Activated CD4-positive, alpha-beta T cell treated with anti-CD3 and anti-CD28 coated beads, Interleukin-2, amount 10 ng/mL, durations not matched to agents 7 days and 5 days (primary cell): Measurements from ENCODE around the gene TMCC1. TPM values are rescaled to one million over a fixed set of nuclear protein-coding genes. Genes with fewer than 3 reads are reported as not detected.
"Not testable (repeated sequence)": the region's sequence is repeated elsewhere in the genome, so short reads cannot be mapped to it uniquely, and the experiment has no call there.

Experiments
- CTCF ChIA-PET: fragments of 350-600 bp; sonication (Branson Sonifier 250); formaldehyde crosslinking; loops from one replicate; lab custom pipeline; 2021; ENCODE audit warnings: antibody characterized with exemption; lab: Charles Lee
- POLR2A ChIA-PET: fragments of 350-600 bp; sonication (Branson Sonifier 250); formaldehyde crosslinking; loops from one replicate; lab custom pipeline; 2021; ENCODE audit warnings: antibody characterized with exemption; lab: Charles Lee
- DNase-seq: peaks from one replicate; pipeline ENCODE4 v3.0.0-alpha.2; 2020
- H3K27ac Mint-ChIP-seq: one replicate; pipeline ENCODE4 v1.8.0; 2021; ENCODE audit warnings: mild to moderate bottlenecking, moderate library complexity, mixed read lengths
- H3K27me3 Mint-ChIP-seq: one replicate; pipeline ENCODE4 v1.8.0; 2021; ENCODE audit warnings: mixed read lengths
- H3K36me3 Mint-ChIP-seq: one replicate; pipeline ENCODE4 v1.8.0; 2021; ENCODE audit warnings: low read depth, mixed read lengths
- H3K4me1 Mint-ChIP-seq: one replicate; pipeline ENCODE4 v1.8.0; 2021; ENCODE audit warnings: mixed read lengths
- H3K4me3 Mint-ChIP-seq: one replicate; pipeline ENCODE4 v1.8.0; 2021; ENCODE audit warnings: mild to moderate bottlenecking, moderate library complexity, mixed read lengths
- H3K9me3 Mint-ChIP-seq: one replicate; pipeline ENCODE4 v1.8.0; 2021; ENCODE audit warnings: mixed read lengths
- total RNA-seq, 2 experiments: library from RNA; stranded (reverse); gene quantifications; one replicate each; pipeline ENCODE4 v1.2.3, GENCODE V29; 2021

Gene TMCC1
- total RNA-seq, 2 experiments from 2014 or later: 14.9 to 18.7 TPM

DNA sequence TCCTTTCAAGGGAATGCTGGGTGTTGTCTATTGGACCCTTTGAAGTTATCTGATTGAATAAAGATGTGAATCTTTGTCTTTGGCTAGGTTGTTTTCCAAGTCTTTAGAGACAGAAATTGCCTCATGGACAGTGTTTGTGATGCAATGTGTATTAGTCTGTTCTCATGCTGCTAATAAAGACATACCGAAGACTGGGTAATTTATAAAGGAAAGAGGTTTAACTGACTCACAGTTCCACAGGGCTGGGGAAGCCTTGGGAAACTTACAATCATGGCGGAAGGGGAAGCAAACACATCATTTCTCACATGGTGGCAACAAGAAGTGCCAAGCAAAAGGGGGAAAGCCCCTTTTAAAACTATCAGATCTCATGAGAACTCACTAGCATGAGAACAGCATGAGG, 198.3 kb downstream of the TMCC1 start:
- peaks cover 12% of the 10 kb centered on the region for H3K36me3 Mint-ChIP-seq
- POLR2A ChIA-PET: no interaction called here
- peaks cover 2% of the 10 kb centered on the region for H3K4me1 Mint-ChIP-seq
- H3K4me3 Mint-ChIP-seq: no peak overlapping the region
- no peak overlapping the region for H3K27ac Mint-ChIP-seq
- H3K27me3 Mint-ChIP-seq: no peaks in the 10 kb centered on the region
- CTCF ChIA-PET: no interaction called here
- peaks cover 21% of the 10 kb centered on the region for H3K9me3 Mint-ChIP-seq
- no peak for DNase-seq

DNA sequence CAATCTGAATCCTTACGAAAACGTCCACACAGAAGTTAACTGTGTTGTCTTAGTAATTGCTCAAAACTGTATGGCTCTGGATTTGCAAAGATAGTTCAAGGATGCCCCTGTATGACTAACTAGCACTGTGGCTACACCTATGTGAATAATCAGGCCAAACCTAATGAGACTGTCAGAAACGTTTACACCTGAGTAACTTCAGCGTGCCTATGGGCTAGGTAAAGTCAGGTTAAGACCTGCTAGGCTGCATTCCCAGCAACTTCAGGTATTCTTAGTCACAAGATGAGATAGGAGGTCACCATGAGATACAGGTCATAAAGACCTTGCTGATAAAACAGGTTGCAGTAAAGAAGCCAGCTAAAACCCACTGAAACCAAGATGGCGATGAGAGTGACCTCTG, 199.3 kb downstream of the TMCC1 start:
- ChIA-PET POLR2A (no interaction called here), CTCF (no interaction called here)
- Mint-ChIP-seq H3K27ac (no peak overlapping the region), H3K4me1 (peaks cover 2% of the 10 kb centered on the region), H3K4me3 (no peak overlapping the region), H3K36me3 (peaks cover 12% of the 10 kb centered on the region), H3K27me3 (no peaks in the 10 kb centered on the region), H3K9me3 (peaks cover 21% of the 10 kb centered on the region)
- no peak for DNase-seq

DNA sequence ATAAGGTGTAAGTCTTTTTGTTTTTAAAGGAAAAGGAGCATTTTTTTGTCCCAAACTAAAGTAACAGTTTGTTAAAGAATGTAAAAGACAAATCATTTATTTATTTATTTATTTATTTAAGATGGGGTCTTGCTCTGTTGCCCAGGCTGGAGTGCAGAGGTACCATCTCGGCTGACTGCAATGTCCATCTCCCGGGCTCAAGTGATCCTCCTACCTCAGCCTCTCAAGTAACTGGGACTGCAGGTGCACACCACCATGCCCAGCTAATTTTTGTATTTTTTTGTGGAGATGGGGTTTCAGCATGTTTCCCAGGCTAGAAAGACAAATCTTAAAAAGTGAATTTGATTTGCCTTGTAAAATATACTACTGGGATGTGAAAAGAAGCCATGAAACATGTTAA, 200.8 kb downstream of the TMCC1 start:
- H3K4me3 Mint-ChIP-seq: no peak overlapping the region
- no peaks in the 10 kb centered on the region for H3K27me3 Mint-ChIP-seq
- peaks cover 17% of the 10 kb centered on the region for H3K9me3 Mint-ChIP-seq
- H3K4me1 Mint-ChIP-seq: peaks cover 2% of the 10 kb centered on the region
- ChIA-PET CTCF (no interaction called here), POLR2A (no interaction called here)
- peaks cover 12% of the 10 kb centered on the region for H3K36me3 Mint-ChIP-seq
- DNase-seq: no peak
- H3K27ac Mint-ChIP-seq: no peak overlapping the region

DNA sequence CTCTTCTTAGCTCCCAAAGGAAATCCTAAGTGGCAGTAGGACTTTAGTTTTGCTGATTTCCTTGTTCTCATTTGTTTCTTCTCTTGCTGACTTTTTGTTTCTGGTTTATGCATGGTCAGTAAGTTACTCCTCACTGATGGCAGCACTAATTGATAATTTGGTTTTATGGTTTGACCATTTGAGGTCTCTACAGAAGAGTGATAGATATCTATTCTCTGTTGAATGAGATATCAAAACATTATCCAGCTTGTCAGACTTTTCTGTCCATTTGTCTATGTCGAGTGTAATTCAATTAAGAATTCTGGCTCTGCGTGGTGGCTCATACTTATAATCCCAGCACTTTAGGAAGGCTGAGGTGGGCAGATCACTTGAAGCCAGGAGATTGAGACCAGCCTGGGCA, 202.5 kb downstream of the TMCC1 start:
- POLR2A ChIA-PET: no interaction called here
- Mint-ChIP-seq H3K4me1 (peaks cover 2% of the 10 kb centered on the region), H3K9me3 (peaks cover 7% of the 10 kb centered on the region), H3K27me3 (no peaks in the 10 kb centered on the region), H3K27ac (no peak overlapping the region), H3K4me3 (no peak overlapping the region), H3K36me3 (peaks cover 4% of the 10 kb centered on the region)
- no peak for DNase-seq
- CTCF ChIA-PET: no interaction called here

DNA sequence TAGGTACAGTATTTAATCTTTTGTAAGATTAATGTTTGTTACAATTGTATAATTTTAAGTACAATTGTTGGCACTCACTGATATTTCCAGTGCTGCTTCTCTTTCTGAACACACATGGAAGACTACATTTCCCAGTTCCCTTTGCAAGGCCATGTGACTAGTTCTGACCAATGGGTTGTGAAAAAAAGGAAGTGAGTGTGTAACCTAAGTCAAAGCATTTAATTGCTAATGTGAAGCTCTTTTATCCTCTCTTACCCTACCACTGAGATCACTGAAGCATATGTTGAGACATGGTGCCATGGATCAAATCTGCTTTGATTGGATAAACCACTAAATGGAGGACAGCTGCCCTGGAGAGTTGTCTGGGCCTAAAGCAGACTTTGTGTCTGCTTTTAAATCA, 203.1 kb downstream of the TMCC1 start:
- no peaks in the 10 kb centered on the region for H3K27me3 Mint-ChIP-seq
- ChIA-PET POLR2A (no interaction called here), CTCF (no interaction called here)
- no peaks in the 10 kb centered on the region for H3K36me3 Mint-ChIP-seq
- peaks cover 2% of the 10 kb centered on the region for H3K4me1 Mint-ChIP-seq
- DNase-seq: peak; percentile 50
- H3K9me3 Mint-ChIP-seq: peaks cover 2% of the 10 kb centered on the region
- H3K4me3 Mint-ChIP-seq: no peak overlapping the region
- H3K27ac Mint-ChIP-seq: no peak overlapping the region

DNA sequence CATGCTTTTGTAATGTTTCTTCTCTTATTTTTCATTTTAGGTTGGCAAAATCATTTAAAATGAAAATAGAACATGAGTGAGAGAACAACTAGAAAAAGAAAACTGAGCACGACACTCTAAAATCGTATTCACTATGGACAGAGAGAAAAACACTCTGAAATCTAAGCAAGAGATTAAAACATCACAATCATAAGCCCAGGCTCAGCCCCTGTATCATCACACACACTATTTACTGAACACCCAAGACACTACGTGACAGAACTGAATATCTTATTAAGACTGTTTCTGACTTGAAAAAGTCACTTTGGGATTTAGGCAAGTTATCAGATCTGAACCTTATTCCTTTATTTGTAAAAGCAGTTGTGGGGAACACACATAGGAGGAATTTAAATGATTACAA, 204.5 kb downstream of the TMCC1 start:
- Mint-ChIP-seq H3K27ac (no peak overlapping the region), H3K36me3 (no peaks in the 10 kb centered on the region), H3K27me3 (no peaks in the 10 kb centered on the region), H3K4me1 (peaks cover 2% of the 10 kb centered on the region), H3K4me3 (no peak overlapping the region), H3K9me3 (no peaks in the 10 kb centered on the region)
- DNase-seq: no peak
- ChIA-PET CTCF (interaction anchor here (1.3 kb wide), 1 partner anchor 13 kb away, joined by 4 read pairs; no protein-coding TSS in a partner anchor), POLR2A (no interaction called here)

DNA sequence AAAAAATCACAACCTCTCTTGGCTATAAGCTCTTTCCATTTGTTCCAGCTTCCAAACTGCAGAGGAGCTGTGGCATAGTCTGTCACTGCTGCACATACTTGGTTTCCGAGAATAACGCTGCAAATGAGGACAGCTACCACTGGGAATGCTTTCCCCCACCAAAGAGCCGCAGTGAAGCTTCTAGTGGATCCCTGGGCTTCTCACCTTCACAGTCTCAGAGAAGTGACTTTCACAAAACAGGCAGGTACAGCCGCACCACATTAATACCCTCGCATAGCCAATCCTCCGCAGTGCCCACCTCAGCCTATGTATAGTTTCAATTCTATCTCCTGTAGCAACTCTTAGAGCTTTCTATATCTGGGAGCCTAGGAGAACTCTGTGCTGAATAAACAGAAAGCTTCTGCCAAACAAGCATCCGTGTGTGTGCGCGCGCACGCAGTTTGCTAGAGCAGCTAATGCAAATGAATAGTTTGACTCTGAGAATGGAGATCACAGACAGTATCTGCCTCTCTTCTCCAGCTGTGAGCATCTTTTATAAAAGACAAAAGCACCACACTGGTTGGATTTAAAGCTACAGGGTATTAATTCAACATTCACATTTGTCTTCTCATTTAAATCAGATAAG, 205.1 kb downstream of the TMCC1 start:
- no peak overlapping the region for H3K4me3 Mint-ChIP-seq
- ChIA-PET CTCF (interaction anchor here (1.0 to 1.3 kb wide), 2 partner anchors 8 to 12 kb away, joined by 3 to 4 read pairs; no protein-coding TSS in a partner anchor), POLR2A (no interaction called here)
- H3K27me3 Mint-ChIP-seq: no peaks in the 10 kb centered on the region
- H3K9me3 Mint-ChIP-seq: no peaks in the 10 kb centered on the region
- DNase-seq: no peak
- no peaks in the 10 kb centered on the region for H3K36me3 Mint-ChIP-seq
- H3K4me1 Mint-ChIP-seq: peaks cover 2% of the 10 kb centered on the region
- no peak overlapping the region for H3K27ac Mint-ChIP-seq

DNA sequence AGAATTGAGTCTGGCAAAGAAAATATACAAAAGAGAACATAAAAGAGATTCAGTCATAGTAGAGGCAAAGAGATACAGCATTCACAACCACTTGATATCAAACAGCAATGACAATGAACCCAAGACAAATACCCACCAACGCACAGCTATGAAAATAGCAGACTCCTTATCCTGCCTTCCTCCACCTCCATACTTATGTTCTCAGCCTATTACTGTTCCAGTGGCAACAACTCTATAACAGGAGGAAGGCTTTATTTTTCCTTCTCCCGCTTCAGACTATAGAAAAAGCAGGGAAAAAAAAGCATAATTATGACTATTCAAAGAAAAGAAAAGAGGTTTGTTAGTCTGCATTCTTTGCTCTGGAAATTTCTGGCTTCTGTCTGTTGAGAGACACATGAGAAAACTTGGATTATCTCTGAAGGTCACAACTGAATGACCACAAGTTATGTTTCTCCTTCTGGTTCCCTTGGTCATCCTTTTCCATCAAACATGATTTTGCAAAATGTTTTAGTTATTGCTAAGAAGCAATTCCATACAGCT, 205.9 kb downstream of the TMCC1 start:
- Mint-ChIP-seq H3K27me3 (no peaks in the 10 kb centered on the region), H3K4me1 (peaks cover 2% of the 10 kb centered on the region), H3K4me3 (no peak overlapping the region), H3K9me3 (no peaks in the 10 kb centered on the region), H3K27ac (no peak overlapping the region), H3K36me3 (no peaks in the 10 kb centered on the region)
- DNase-seq: no peak
- ChIA-PET CTCF (interaction anchor here (1.0 to 1.3 kb wide), 2 partner anchors 9 to 12 kb away, joined by 3 to 4 read pairs; no protein-coding TSS in a partner anchor), POLR2A (no interaction called here)

DNA sequence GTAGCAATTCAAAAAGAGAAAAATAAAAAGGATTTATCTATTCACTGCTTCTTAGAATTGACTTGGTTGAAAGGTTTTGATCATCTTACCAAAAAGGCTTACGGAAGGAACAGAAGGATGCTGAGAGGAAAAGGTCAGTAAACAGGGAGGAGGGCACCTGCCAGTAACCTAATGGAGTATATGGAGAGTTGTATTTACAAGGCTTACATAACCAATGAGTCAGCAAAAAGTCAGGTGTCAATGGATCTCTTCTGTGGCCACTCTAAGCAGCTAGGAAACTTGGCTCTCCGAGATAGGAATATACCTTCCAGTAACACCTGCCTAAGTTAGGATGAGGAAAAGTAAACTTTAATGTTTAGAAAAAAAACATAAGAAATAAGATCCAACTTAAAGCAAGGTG, 206.6 kb downstream of the TMCC1 start:
- H3K4me3 Mint-ChIP-seq: no peak overlapping the region
- no peak overlapping the region for H3K27ac Mint-ChIP-seq
- no peaks in the 10 kb centered on the region for H3K27me3 Mint-ChIP-seq
- POLR2A ChIA-PET: no interaction called here
- CTCF ChIA-PET: no interaction called here
- no peaks in the 10 kb centered on the region for H3K9me3 Mint-ChIP-seq
- H3K36me3 Mint-ChIP-seq: no peaks in the 10 kb centered on the region
- DNase-seq: no peak
- peaks cover 2% of the 10 kb centered on the region for H3K4me1 Mint-ChIP-seq

DNA sequence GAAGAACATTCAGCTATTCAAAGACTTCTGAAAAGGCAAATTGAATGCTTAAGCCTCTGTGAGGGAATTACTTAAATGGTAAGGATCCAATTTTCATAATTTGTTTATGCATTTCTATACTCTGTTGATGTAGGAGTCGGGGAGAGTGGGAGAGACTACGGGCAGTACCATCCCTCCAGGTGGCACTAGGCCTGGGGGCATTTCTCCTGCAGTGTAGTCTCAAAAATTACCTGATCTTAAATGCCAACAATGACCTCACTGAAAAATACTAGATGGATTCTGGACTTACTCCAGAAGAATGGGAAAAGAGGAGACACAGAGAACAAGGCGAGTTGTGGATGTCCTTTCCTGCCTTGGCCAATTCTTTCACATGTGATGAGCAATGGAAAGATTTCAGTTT, 209.2 kb downstream of the TMCC1 start:
- Mint-ChIP-seq H3K9me3 (no peaks in the 10 kb centered on the region), H3K27ac (no peak overlapping the region)
- POLR2A ChIA-PET: no interaction called here

DNA sequence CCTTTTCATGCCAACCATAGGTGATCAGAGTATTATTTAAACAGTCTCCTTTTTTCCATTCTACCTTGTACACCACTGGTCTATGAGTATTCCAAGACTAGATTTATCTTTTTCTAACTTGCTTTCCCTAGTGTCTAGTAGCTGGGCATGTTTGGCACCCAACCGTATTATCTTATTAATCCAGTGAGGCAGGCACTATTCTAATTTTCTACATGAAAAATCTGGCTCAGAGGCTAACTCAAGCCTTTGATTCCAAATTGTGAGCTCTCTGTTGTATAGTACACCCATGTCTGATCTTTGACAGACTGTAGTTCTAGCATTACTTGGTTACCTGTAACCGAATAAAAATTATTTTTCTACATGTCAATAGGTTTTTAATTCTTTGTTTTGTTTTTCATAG, 210.3 kb downstream of the TMCC1 start:
- POLR2A ChIA-PET: no interaction called here
- H3K4me1 Mint-ChIP-seq: no peaks in the 10 kb centered on the region

More for the DNA sequence above, 209.2 kb downstream of the TMCC1 start:
- DNase-seq: no peak
- Mint-ChIP-seq H3K4me3 (no peak overlapping the region), H3K36me3 (no peaks in the 10 kb centered on the region), H3K4me1 (no peaks in the 10 kb centered on the region), H3K27me3 (no peaks in the 10 kb centered on the region)
- CTCF ChIA-PET: no interaction called here

DNA sequence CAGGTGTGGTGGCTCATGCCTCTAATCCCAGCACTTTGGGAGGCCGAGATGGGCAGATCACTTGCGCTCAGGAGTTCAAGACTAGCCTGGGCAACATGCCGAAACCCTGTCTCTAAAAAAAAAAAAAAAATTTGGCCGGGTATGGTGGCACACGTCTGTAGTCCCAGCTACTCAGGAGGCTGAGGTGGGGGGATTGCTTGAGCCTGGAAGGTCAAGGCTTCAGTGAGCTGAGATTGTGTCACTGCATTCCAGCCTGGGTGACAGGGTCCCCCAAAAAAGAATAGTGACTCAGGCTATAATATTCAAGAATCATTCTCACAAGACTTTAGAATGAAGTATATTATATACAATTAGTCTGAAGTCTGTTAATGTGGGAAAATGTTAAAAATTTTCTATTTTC, 216.5 kb downstream of the TMCC1 start:
- Mint-ChIP-seq H3K27me3 (no peaks in the 10 kb centered on the region), H3K27ac (no peak overlapping the region), H3K4me3 (no peak overlapping the region), H3K9me3 (no peaks in the 10 kb centered on the region), H3K36me3 (no peaks in the 10 kb centered on the region), H3K4me1 (no peaks in the 10 kb centered on the region)
- DNase-seq: no peak
- ChIA-PET CTCF (interaction anchor here (0.5 kb wide), 1 partner anchor 33 kb away, joined by 3 read pairs; no protein-coding TSS in a partner anchor), POLR2A (interaction anchor here (0.6 kb wide), 1 partner anchor 89 kb away, joined by 5 read pairs; no protein-coding TSS in a partner anchor)

More for the DNA sequence above, 210.3 kb downstream of the TMCC1 start:
- Mint-ChIP-seq H3K27ac (no peak overlapping the region), H3K36me3 (no peaks in the 10 kb centered on the region), H3K4me3 (no peak overlapping the region), H3K9me3 (no peaks in the 10 kb centered on the region), H3K27me3 (no peaks in the 10 kb centered on the region)
- no peak for DNase-seq
- CTCF ChIA-PET: interaction anchor here (0.6 kb wide), 1 partner anchor 14 kb away, joined by 3 read pairs; no protein-coding TSS in a partner anchor

DNA sequence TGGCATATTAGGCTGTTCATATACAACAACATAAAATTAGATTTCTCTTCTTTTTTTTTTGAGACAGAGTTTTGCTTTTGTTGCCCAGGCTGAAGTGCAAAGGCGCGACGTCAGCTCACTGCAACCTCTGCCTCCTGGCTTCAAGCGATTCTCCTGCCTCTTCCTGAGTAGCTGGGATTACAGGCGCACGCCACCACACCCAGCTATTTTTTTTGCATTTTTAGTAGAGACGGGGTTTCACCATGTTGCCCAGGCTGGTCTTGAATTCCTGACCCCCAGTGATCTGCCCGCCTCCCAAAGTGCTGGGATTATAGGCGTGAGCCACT, 218.8 kb downstream of the TMCC1 start:
- DNase-seq, POLR2A ChIA-PET: not testable (repeated sequence)
- CTCF ChIA-PET: interaction anchor here (1.3 kb wide), 1 partner anchor 25 kb away, joined by 3 read pairs; no protein-coding TSS in a partner anchor

More for the DNA sequence above, 218.8 kb downstream of the TMCC1 start:
- H3K27me3 Mint-ChIP-seq, H3K9me3 Mint-ChIP-seq, H3K27ac Mint-ChIP-seq, H3K36me3 Mint-ChIP-seq, H3K4me3 Mint-ChIP-seq, H3K4me1 Mint-ChIP-seq: not testable (repeated sequence)
